Neural progenitor cell (in vitro differentiated cells): ENCODE results near the gene SERF1B. TPM values are rescaled to one million over a fixed set of nuclear protein-coding genes. Genes with fewer than 3 reads are reported as not detected.
"Not testable (repeated sequence)": the region's sequence is repeated elsewhere in the genome, so short reads cannot be mapped to it uniquely, and the experiment has no call there.

Source experiments
- DNase-seq: peaks from one replicate; pipeline ENCODE4 v3.0.0-alpha.2; 2016; ENCODE audit warnings: low spot score
- H2AFZ ChIP-seq: fragments of 200-600 bp; sonication (generic); replicated peaks from 2 replicates; pipeline ENCODE4 v1.6.1; 2016; ENCODE audit warnings: antibody characterized with exemption
- H3F3A ChIP-seq: fragments of 200-600 bp; sonication (generic); 2 replicates; pipeline ENCODE4 v1.6.1; 2016; ENCODE audit warnings: antibody characterized with exemption, low read depth
- H3K27ac ChIP-seq: fragments of 200-600 bp; sonication (generic); 2 replicates; pipeline ENCODE4 v1.5.1; 2016; ENCODE audit warnings: mild to moderate bottlenecking
- H3K27me3 ChIP-seq: fragments of 200-600 bp; sonication (generic); 2 replicates; pipeline ENCODE4 v1.6.1; 2016; ENCODE audit warnings: mild to moderate bottlenecking, moderate library complexity
- H3K36me3 ChIP-seq: fragments of 200-600 bp; sonication (generic); 2 replicates; pipeline ENCODE4 v1.5.1; 2016
- H3K4me1 ChIP-seq: fragments of 200-600 bp; sonication (generic); 2 replicates; pipeline ENCODE4 v1.6.1; 2016; ENCODE audit warnings: mixed run types
- H3K4me2 ChIP-seq: fragments of 200-600 bp; sonication (generic); 2 replicates; pipeline ENCODE4 v1.6.1; 2016
- H3K4me3 ChIP-seq: fragments of 200-600 bp; sonication (generic); 2 replicates; pipeline ENCODE4 v1.5.1; 2016
- H3K79me2 ChIP-seq: fragments of 200-600 bp; sonication (generic); 2 replicates; pipeline ENCODE4 v1.6.1; 2016; ENCODE audit warnings: low read depth
- H3K9ac ChIP-seq: fragments of 200-600 bp; sonication (generic); 2 replicates; pipeline ENCODE4 v1.6.1; 2016
- H3K9me3 ChIP-seq: fragments of 200-600 bp; sonication (generic); 2 replicates; pipeline ENCODE4 v1.5.1; 2016; ENCODE audit warnings: low read depth
- H4K20me1 ChIP-seq: fragments of 200-600 bp; sonication (generic); 2 replicates; pipeline ENCODE4 v1.6.1; 2016; ENCODE audit warnings: low read depth
- H3K27ac Mint-ChIP-seq: 3 replicates; pipeline ENCODE4 v1.8.0; 2021; ENCODE audit warnings: mixed read lengths
- H3K27me3 Mint-ChIP-seq: 2 replicates; pipeline ENCODE4 v1.8.0; 2022; ENCODE audit warnings: low read depth, mild to moderate bottlenecking, inconsistent platforms, moderate library complexity, mixed read lengths; ENCODE audit not compliant: insufficient read depth
- H3K36me3 Mint-ChIP-seq: 3 replicates; pipeline ENCODE4 v1.8.0; 2021; ENCODE audit warnings: mixed read lengths
- H3K4me1 Mint-ChIP-seq: 3 replicates; pipeline ENCODE4 v1.8.0; 2021; ENCODE audit warnings: mixed read lengths
- H3K4me3 Mint-ChIP-seq: 3 replicates; pipeline ENCODE4 v1.8.0; 2021; ENCODE audit warnings: mild to moderate bottlenecking, moderate library complexity, mixed read lengths
- H3K9me3 Mint-ChIP-seq: 3 replicates; pipeline ENCODE4 v1.8.0; 2020; ENCODE audit warnings: mixed read lengths
- small RNA-seq: library from RNA; depleted of rRNA; stranded (forward); fragments of <200 nt; gene quantifications from one replicate; pipeline ENCODE3, GENCODE V24; 2015
- total RNA-seq: library from RNA; depleted of rRNA; stranded (reverse); fragments of >200 nt; gene quantifications from 2 replicates; pipeline ENCODE4 v1.2.3, GENCODE V29; 2015; ENCODE audit warnings: low replicate concordance

The SERF1B gene
- total RNA-seq, 1 donor from 2014 or later: 42.4 TPM

GRCh38 chr5:70056289-70056942, 31.4 kb downstream of the SERF1B start:
- not testable (repeated sequence) for DNase-seq, H3K9me3 Mint-ChIP-seq, H3K4me2 ChIP-seq, H3K9ac ChIP-seq, H3K36me3 Mint-ChIP-seq, H3K36me3 ChIP-seq, H3K27ac ChIP-seq, H3K4me3 Mint-ChIP-seq, H3F3A ChIP-seq, H3K27ac Mint-ChIP-seq, H3K4me1 Mint-ChIP-seq, H4K20me1 ChIP-seq, H3K27me3 Mint-ChIP-seq, H3K4me3 ChIP-seq, H3K27me3 ChIP-seq, H3K4me1 ChIP-seq, H3K79me2 ChIP-seq, H2AFZ ChIP-seq, H3K9me3 ChIP-seq

- not testable (repeated sequence) for H3F3A ChIP-seq, H3K4me3 Mint-ChIP-seq, H3K36me3 Mint-ChIP-seq, H3K79me2 ChIP-seq, H3K4me1 ChIP-seq, H3K36me3 ChIP-seq, H2AFZ ChIP-seq, H3K27me3 ChIP-seq, H3K4me3 ChIP-seq, H3K9me3 Mint-ChIP-seq, H3K9me3 ChIP-seq, H3K27me3 Mint-ChIP-seq, H4K20me1 ChIP-seq, DNase-seq, H3K27ac Mint-ChIP-seq, H3K4me1 Mint-ChIP-seq, H3K27ac ChIP-seq, H3K9ac ChIP-seq, H3K4me2 ChIP-seq
These were observed 32.1 kb downstream of the SERF1B start for GRCh38 chr5:70057140-70057539.

- not testable (repeated sequence) for H3K27ac Mint-ChIP-seq, H2AFZ ChIP-seq, H3K9me3 ChIP-seq, H3K4me3 Mint-ChIP-seq, H3K9me3 Mint-ChIP-seq, H3K4me1 Mint-ChIP-seq, H3K79me2 ChIP-seq, H3K9ac ChIP-seq, H3K36me3 Mint-ChIP-seq, H3K4me3 ChIP-seq, H3K27me3 ChIP-seq, H3K4me2 ChIP-seq, H4K20me1 ChIP-seq, H3K27me3 Mint-ChIP-seq, H3F3A ChIP-seq, H3K4me1 ChIP-seq, H3K27ac ChIP-seq, DNase-seq, H3K36me3 ChIP-seq
These were observed 52.6 kb downstream of the SERF1B start for GRCh38 chr5:70077632-70078031.

- H3K4me2 ChIP-seq, H3K4me3 Mint-ChIP-seq, H3K4me1 ChIP-seq: not testable (repeated sequence)
These were observed 63.9 kb downstream of the SERF1B start for GRCh38 chr5:70088907-70089464.

GRCh38 chr5:70091776-70092175, 66.7 kb downstream of the SERF1B start:
- H3K4me3 Mint-ChIP-seq: not testable (repeated sequence)

More at GRCh38 chr5:70088907-70089464, 63.9 kb downstream of the SERF1B start:
- not testable (repeated sequence) for H3K27me3 Mint-ChIP-seq, H3K9me3 Mint-ChIP-seq, H3K79me2 ChIP-seq, H3K4me1 Mint-ChIP-seq, H3K9me3 ChIP-seq, H3K4me3 ChIP-seq, H4K20me1 ChIP-seq, H3F3A ChIP-seq, H3K36me3 Mint-ChIP-seq, H3K27ac Mint-ChIP-seq, H3K9ac ChIP-seq, H3K36me3 ChIP-seq, DNase-seq, H3K27ac ChIP-seq, H3K27me3 ChIP-seq, H2AFZ ChIP-seq

More at GRCh38 chr5:70091776-70092175, 66.7 kb downstream of the SERF1B start:
- not testable (repeated sequence) for H4K20me1 ChIP-seq, H3K4me2 ChIP-seq, H3F3A ChIP-seq, H3K27me3 Mint-ChIP-seq, H3K9me3 Mint-ChIP-seq, H3K27me3 ChIP-seq, H3K79me2 ChIP-seq, H3K27ac Mint-ChIP-seq, H3K36me3 Mint-ChIP-seq, H3K4me3 ChIP-seq, H3K9ac ChIP-seq, H3K4me1 ChIP-seq, H3K9me3 ChIP-seq, H3K4me1 Mint-ChIP-seq, H3K27ac ChIP-seq, DNase-seq, H3K36me3 ChIP-seq, H2AFZ ChIP-seq

Small RNA genes within 50 kb of the gene (small RNA-seq; reads per million reads assigned to genes)
- gene CDH12P2: not detected

Other genes with a start within 250 kb of the SERF1B start
- gene SMN2, start 24.4 kb downstream of the SERF1B start, total RNA-seq: 49.0 and 77.7 TPM in 2 replicates